Loucy (cell line): ENCODE results near the gene HOXD1.

Experiments used
- H2AFZ ChIP-seq: fragments of 200-600 bp; sonication (generic); 2 replicates; pipeline ENCODE4 v1.6.0; 2016; ENCODE audit warnings: antibody characterized with exemption, mild to moderate bottlenecking, low read length, moderate library complexity
- H3F3A ChIP-seq: fragments of 200-600 bp; 2 replicates; pipeline ENCODE4 v1.6.0; 2016; ENCODE audit warnings: antibody characterized with exemption, low read depth, mild to moderate bottlenecking
- H3K27me3 ChIP-seq: fragments of 200-600 bp; sonication (generic); 2 replicates; pipeline ENCODE4 v1.6.1; 2014; ENCODE audit warnings: low read length, mild to moderate bottlenecking; ENCODE audit not compliant: insufficient read depth, poor library complexity, severe bottlenecking
- H3K36me3 ChIP-seq: fragments of 200-600 bp; sonication (generic); 2 replicates; pipeline ENCODE4 v1.6.1; 2016; ENCODE audit warnings: low read length; ENCODE audit not compliant: insufficient read depth
- H3K4me1 ChIP-seq: fragments of 200-600 bp; sonication (generic); 2 replicates; pipeline ENCODE4 v1.5.1; 2014; ENCODE audit warnings: low read length, mild to moderate bottlenecking; ENCODE audit not compliant: insufficient read depth, poor library complexity, severe bottlenecking
- H3K4me2 ChIP-seq: fragments of 200-600 bp; sonication (generic); 2 replicates; pipeline ENCODE4 v1.6.0; 2014; ENCODE audit warnings: antibody characterized with exemption, low read length, low read depth, mild to moderate bottlenecking; ENCODE audit not compliant: poor library complexity, severe bottlenecking
- H3K4me3 ChIP-seq: fragments of 200-600 bp; sonication (generic); 2 replicates; pipeline ENCODE4 v1.5.1; 2014; ENCODE audit warnings: low read length, mild to moderate bottlenecking, mixed read lengths; ENCODE audit not compliant: poor library complexity, severe bottlenecking
- H3K79me2 ChIP-seq: fragments of 200-600 bp; sonication (generic); 2 replicates; pipeline ENCODE4 v1.6.1; 2014; ENCODE audit warnings: low read length; ENCODE audit not compliant: insufficient read depth
- H3K9ac ChIP-seq: fragments of 200-600 bp; sonication (generic); 2 replicates; pipeline ENCODE4 v1.6.0; 2014; ENCODE audit warnings: mild to moderate bottlenecking, low read depth, low read length, moderate library complexity; ENCODE audit not compliant: poor library complexity, severe bottlenecking
- H3K9me2 ChIP-seq: fragments of 200-600 bp; sonication (generic); replicated peaks from 2 replicates; pipeline ENCODE4 v1.6.1; 2016; ENCODE audit warnings: low read depth, low read length, mixed read lengths
- H3K9me3 ChIP-seq: fragments of 200-600 bp; sonication (generic); 2 replicates; pipeline ENCODE4 v1.6.1; 2014; ENCODE audit warnings: mild to moderate bottlenecking, antibody characterized with exemption, low read length, low read depth; ENCODE audit not compliant: insufficient read depth
- H4K20me1 ChIP-seq: fragments of 200-600 bp; sonication (generic); 2 replicates; pipeline ENCODE4 v1.6.0; 2014; ENCODE audit warnings: antibody characterized with exemption, low read length, mild to moderate bottlenecking; ENCODE audit not compliant: insufficient read depth, poor library complexity, severe bottlenecking
- EZH2phosphoT487 ChIP-seq: fragments of 200-600 bp; IDR thresholded peaks from 2 replicates; pipeline ENCODE4 v1.6.1; 2018; ENCODE audit warnings: antibody characterized with exemption, mild to moderate bottlenecking, moderate library complexity, borderline replicate concordance
- TF ChIP-seq, protein P1 (sequence below): fragments of 200-600 bp; sonication (generic); conservative IDR thresholded peaks from 2 replicates; pipeline ENCODE4 v1.5.1; 2014; ENCODE audit warnings: mild to moderate bottlenecking, antibody characterized with exemption, low read length

HOXD1 gene

DNA sequence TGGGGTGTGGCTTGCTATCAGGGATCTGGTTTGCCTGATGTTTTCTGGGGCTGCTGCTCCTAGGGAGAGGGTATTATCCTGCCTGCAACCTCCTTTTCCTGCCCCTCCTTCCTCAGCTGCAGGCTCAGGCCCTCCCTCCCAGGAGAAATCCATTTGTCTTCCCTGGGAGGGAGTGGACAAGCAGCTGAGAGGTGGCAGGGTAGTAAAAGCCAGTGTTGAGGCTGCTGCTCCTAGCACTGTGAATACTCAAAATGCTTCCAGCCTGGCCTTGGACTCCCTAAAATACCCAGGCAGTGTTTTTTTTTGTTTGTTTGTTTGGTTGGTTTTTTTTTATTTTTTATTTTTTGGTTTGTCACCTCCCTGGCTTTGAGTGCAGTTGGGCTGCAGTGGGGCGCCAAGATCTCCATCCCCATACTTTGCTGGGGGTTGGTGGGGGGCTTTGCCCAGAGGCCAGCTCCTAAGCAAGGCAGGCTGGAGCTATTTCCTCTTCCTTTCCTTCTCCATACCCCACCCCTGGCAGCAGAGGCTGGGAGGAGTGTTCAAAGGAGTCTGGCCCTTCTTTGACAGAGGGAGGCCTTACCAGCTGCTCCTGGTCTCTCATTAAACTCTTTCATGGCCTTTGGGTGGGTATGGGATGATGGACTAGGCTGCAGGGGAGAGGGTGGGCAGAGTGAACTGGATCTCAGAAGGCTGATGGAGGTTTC lies 17.7 kb upstream of the HOXD1 start:
- no peaks in the 10 kb centered on the region for H3K9me3 ChIP-seq
- no peak overlapping the region for H3K9ac ChIP-seq
- H3K4me2 ChIP-seq: no peak overlapping the region
- TF ChIP-seq, protein P1, sequence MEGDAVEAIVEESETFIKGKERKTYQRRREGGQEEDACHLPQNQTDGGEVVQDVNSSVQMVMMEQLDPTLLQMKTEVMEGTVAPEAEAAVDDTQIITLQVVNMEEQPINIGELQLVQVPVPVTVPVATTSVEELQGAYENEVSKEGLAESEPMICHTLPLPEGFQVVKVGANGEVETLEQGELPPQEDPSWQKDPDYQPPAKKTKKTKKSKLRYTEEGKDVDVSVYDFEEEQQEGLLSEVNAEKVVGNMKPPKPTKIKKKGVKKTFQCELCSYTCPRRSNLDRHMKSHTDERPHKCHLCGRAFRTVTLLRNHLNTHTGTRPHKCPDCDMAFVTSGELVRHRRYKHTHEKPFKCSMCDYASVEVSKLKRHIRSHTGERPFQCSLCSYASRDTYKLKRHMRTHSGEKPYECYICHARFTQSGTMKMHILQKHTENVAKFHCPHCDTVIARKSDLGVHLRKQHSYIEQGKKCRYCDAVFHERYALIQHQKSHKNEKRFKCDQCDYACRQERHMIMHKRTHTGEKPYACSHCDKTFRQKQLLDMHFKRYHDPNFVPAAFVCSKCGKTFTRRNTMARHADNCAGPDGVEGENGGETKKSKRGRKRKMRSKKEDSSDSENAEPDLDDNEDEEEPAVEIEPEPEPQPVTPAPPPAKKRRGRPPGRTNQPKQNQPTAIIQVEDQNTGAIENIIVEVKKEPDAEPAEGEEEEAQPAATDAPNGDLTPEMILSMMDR: no peak
- TF ChIP-seq EZH2phosphoT487: no peak
- no peaks in the 10 kb centered on the region for H3K9me2 ChIP-seq
- H3K4me3 ChIP-seq: no peak overlapping the region
- H3K4me1 ChIP-seq: no peaks in the 10 kb centered on the region
- H3K79me2 ChIP-seq: no peaks in the 10 kb centered on the region
- H3K27me3 ChIP-seq: peaks cover 6% of the 10 kb centered on the region
- H4K20me1 ChIP-seq: no peaks in the 10 kb centered on the region
- H3F3A ChIP-seq: no peaks in the 10 kb centered on the region
- no peaks in the 10 kb centered on the region for H3K36me3 ChIP-seq
- H2AFZ ChIP-seq: no peak overlapping the region

DNA sequence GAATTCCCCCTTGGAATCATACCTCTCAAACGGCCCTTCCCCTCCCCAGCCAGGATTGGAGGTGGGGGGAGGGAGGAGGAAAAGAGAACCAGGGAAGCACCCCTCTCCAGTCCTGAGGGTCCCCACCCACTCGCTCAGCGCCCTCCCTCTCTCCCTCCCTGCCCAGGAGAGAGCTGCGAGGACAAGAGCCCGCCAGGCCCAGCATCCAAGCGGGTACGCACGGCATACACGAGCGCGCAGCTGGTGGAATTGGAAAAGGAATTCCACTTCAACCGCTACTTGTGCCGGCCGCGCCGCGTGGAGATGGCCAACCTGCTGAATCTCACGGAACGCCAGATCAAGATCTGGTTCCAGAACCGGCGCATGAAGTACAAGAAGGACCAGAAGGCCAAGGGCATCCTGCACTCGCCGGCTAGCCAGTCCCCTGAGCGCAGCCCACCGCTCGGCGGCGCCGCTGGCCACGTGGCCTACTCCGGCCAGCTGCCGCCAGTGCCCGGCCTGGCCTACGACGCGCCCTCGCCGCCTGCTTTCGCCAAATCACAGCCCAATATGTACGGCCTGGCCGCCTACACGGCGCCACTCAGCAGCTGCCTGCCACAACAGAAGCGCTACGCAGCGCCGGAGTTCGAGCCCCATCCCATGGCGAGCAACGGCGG lies 17.0 kb upstream of the HOXD1 start:
- H4K20me1 ChIP-seq: no peaks in the 10 kb centered on the region
- H3K27me3 ChIP-seq: peaks cover 6% of the 10 kb centered on the region

DNA sequence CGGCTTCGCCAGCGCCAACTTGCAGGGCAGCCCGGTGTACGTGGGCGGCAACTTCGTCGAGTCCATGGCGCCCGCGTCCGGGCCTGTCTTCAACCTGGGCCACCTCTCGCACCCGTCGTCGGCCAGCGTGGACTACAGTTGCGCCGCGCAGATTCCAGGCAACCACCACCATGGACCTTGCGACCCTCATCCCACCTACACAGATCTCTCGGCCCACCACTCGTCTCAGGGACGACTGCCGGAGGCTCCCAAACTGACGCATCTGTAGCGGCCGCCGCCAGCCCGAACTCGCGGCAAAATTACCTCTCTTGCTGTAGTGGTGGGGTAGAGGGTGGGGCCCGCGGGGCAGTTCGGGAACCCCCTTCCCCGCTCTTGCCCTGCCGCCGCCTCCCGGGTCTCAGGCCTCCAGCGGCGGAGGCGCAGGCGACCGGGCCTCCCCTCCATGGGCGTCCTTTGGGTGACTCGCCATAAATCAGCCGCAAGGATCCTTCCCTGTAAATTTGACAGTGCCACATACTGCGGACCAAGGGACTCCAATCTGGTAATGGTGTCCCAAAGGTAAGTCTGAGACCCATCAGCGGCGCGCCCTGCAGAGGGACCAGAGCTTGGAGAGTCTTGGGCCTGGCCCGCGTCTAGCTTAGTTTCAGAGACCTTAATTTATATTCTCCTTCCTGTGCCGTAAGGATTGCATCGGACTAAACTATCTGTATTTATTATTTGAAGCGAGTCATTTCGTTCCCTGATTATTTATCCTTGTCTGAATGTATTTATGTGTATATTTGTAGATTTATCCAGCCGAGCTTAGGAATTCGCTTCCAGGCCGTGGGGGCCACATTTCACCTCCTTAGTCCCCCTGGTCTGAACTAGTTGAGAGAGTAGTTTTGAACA lies 16.2 kb upstream of the HOXD1 start:
- Histone ChIP-seq H3K9ac (no peak overlapping the region), H3K4me2 (no peak overlapping the region)

More for the DNA sequence above, 17.0 kb upstream of the HOXD1 start:
- H3K4me3 ChIP-seq: no peak overlapping the region
- H3K79me2 ChIP-seq: no peaks in the 10 kb centered on the region
- no peaks in the 10 kb centered on the region for H3F3A ChIP-seq
- H3K9ac ChIP-seq: no peak overlapping the region
- no peaks in the 10 kb centered on the region for H3K4me1 ChIP-seq
- H3K36me3 ChIP-seq: no peaks in the 10 kb centered on the region
- no peaks in the 10 kb centered on the region for H3K9me2 ChIP-seq
- no peak for TF ChIP-seq EZH2phosphoT487
- TF ChIP-seq, protein P1: no peak
- H3K9me3 ChIP-seq: no peaks in the 10 kb centered on the region
- no peak overlapping the region for H3K4me2 ChIP-seq
- no peak overlapping the region for H2AFZ ChIP-seq

More for the DNA sequence above, 16.2 kb upstream of the HOXD1 start:
- no peaks in the 10 kb centered on the region for H3K9me2 ChIP-seq
- no peak overlapping the region for H2AFZ ChIP-seq
- H3K36me3 ChIP-seq: no peaks in the 10 kb centered on the region
- H3F3A ChIP-seq: no peaks in the 10 kb centered on the region
- H3K4me3 ChIP-seq: no peak overlapping the region
- TF ChIP-seq EZH2phosphoT487: no peak
- TF ChIP-seq, protein P1: no peak
- H3K9me3 ChIP-seq: no peaks in the 10 kb centered on the region
- no peaks in the 10 kb centered on the region for H4K20me1 ChIP-seq
- no peaks in the 10 kb centered on the region for H3K79me2 ChIP-seq
- peaks cover 6% of the 10 kb centered on the region for H3K27me3 ChIP-seq
- no peaks in the 10 kb centered on the region for H3K4me1 ChIP-seq
